Measurements from ENCODE around the gene PPP1R3A. TPM values are rescaled to one million over a fixed set of nuclear protein-coding genes. Genes with fewer than 3 reads are reported as not detected.

Gene PPP1R3A
- polyA plus RNA-seq, 3 donors, result 0.03 TPM; not detected in 2

GRCh38 chr7:113880559-113880958, 38.2 kb downstream of the PPP1R3A start:
- no peak for DNase-seq

GRCh38 chr7:113878394-113878992, 40.3 kb downstream of the PPP1R3A start:
- DNase-seq, result no peak

GRCh38 chr7:113875224-113875623, 43.6 kb downstream of the PPP1R3A start:
- no peak for DNase-seq

GRCh38 chr7:113873554-113874151, 45.2 kb downstream of the PPP1R3A start:
- DNase-seq, result no peak

- DNase-seq, result no peak
These were observed 45.8 kb downstream of the PPP1R3A start for GRCh38 chr7:113872981-113873380.

GRCh38 chr7:113867325-113867724, 51.5 kb downstream of the PPP1R3A start:
- no peak for DNase-seq

GRCh38 chr7:113856010-113856409, 62.8 kb downstream of the PPP1R3A start:
- no peak for DNase-seq

- no peak for DNase-seq
These were observed 77.9 kb downstream of the PPP1R3A start for GRCh38 chr7:113840954-113841353.

- no peak for DNase-seq
These were observed 83.4 kb downstream of the PPP1R3A start for GRCh38 chr7:113835367-113835766.

GRCh38 chr7:113832196-113832745, 86.5 kb downstream of the PPP1R3A start:
- no peak for DNase-seq

GRCh38 chr7:113831556-113831955, 87.3 kb downstream of the PPP1R3A start:
- no peak for DNase-seq

GRCh38 chr7:113828581-113828980, 90.2 kb downstream of the PPP1R3A start:
- no peak for DNase-seq
